ENCODE measurements around the gene PGS1. TPM values are rescaled to one million over a fixed set of nuclear protein-coding genes. Genes with fewer than 3 reads are reported as not detected.

PGS1 gene
- total RNA-seq, 1 donor from 2014 or later: 41.8 TPM

GRCh38 chr17:78449983-78450595 is 71.6 kb downstream of the PGS1 start:
- DNase-seq (ENCODE audit: low spot score in 2 of 2): no peak
- intact Hi-C loops (cut with DNase I): no loop called here
- Histone ChIP-seq H3K4me3 (no peak overlapping the region), H3K27ac (no peak overlapping the region), H3K36me3 (no peaks in the 10 kb centered on the region), H3K27me3 (no peaks in the 10 kb centered on the region), H3K9me3 (no peaks in the 10 kb centered on the region), H3K4me1 (no peaks in the 10 kb centered on the region)
- TF ChIP-seq, protein P1, sequence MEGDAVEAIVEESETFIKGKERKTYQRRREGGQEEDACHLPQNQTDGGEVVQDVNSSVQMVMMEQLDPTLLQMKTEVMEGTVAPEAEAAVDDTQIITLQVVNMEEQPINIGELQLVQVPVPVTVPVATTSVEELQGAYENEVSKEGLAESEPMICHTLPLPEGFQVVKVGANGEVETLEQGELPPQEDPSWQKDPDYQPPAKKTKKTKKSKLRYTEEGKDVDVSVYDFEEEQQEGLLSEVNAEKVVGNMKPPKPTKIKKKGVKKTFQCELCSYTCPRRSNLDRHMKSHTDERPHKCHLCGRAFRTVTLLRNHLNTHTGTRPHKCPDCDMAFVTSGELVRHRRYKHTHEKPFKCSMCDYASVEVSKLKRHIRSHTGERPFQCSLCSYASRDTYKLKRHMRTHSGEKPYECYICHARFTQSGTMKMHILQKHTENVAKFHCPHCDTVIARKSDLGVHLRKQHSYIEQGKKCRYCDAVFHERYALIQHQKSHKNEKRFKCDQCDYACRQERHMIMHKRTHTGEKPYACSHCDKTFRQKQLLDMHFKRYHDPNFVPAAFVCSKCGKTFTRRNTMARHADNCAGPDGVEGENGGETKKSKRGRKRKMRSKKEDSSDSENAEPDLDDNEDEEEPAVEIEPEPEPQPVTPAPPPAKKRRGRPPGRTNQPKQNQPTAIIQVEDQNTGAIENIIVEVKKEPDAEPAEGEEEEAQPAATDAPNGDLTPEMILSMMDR (IDR thresholded peaks at IDR 0.05): no peak

DNA sequence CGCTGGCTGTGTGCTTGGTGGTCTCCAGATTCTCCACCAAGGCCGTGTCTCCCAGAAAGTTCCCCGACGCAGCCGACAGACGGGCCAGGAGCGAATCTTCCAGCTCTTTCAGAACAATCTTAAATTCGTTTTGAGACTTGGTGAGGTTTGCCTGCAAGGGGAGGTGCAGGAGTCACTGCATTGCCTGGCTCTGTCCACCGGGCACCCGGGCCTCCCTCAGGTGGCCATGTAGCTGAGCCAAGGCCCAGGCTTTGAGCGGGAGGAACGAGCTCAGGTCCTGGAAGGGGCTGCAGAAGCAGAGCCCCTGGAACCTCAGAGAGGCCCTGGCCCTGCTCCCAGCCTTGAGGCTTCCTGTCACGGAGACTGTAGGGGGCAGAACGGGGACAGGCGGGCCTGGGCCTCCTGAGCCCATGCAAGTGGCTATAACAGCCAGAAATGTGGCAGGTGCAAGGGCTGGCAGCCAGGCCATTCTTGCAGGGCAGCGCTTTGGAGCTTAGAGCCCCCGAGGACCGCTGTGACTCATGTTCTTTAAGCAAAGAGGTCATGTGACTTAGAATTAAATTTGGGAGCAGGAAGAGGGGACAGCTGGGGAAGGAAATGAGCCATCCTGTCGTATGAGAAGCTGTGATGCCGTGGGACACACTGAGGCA is 72.4 kb downstream of the PGS1 start:
- Histone ChIP-seq H3K9me3 (no peaks in the 10 kb centered on the region), H3K27ac (no peak overlapping the region), H3K4me1 (no peaks in the 10 kb centered on the region), H3K36me3 (no peaks in the 10 kb centered on the region), H3K27me3 (no peaks in the 10 kb centered on the region), H3K4me3 (no peak overlapping the region)
- no peak for DNase-seq (ENCODE audit: low spot score in 2 of 2)
- intact Hi-C loops (cut with DNase I): no loop called here
- TF ChIP-seq, protein P1 (IDR thresholded peaks at IDR 0.05): no peak

DNA sequence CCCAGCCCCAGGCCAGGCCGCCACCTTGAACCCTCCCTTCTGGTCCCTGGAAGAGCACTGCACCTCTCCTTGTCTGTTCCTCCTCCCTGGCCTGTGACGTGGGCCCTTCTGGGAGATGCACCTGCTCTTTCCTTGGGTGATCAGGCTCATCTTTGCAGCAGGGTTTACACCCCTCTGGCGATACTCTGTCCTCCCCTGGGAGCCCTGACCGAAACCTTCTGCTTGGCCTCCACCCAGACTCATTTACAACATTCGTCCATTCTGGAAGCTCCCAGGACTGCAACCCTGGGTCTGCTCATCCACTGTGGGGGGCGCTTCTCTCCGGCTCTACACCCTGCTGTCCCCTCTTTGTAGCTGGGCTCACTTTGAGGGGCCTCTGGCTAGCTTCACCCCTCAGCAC is 73.3 kb downstream of the PGS1 start:
- Histone ChIP-seq H3K27me3 (no peaks in the 10 kb centered on the region), H3K4me3 (no peak overlapping the region), H3K4me1 (no peaks in the 10 kb centered on the region), H3K36me3 (no peaks in the 10 kb centered on the region), H3K9me3 (no peaks in the 10 kb centered on the region), H3K27ac (no peak overlapping the region)
- TF ChIP-seq, protein P1 (IDR thresholded peaks at IDR 0.05): no peak
- intact Hi-C loops (cut with DNase I): no loop called here
- no peak for DNase-seq (ENCODE audit: low spot score in 2 of 2)

GRCh38 chr17:78454346-78454745 is 75.9 kb downstream of the PGS1 start:
- intact Hi-C loops (cut with DNase I): no loop called here

DNA sequence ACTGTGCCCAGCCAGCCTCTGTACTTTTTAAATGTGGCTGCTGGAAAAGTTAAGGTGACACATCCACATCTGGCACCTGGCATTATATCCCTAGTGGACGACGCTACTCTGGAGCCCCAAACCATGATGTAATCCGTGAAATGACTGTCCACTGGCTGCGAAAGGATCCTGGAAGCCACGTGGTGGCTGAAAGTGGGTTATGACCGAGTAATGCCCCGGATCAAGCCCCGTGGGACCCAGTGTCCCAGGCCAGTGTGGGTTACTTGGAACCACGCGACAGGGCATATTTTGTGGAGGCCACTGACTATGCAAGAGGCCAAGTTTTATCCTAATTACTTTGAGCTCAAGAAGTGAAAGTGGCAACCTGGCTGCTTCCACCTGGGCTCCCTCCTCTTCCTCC is 79.6 kb downstream of the PGS1 start:
- no peak overlapping the region for H3K4me3 ChIP-seq
- H3K27ac ChIP-seq: no peak overlapping the region
- H3K9me3 ChIP-seq: no peaks in the 10 kb centered on the region
- intact Hi-C loops (cut with DNase I): no loop called here
- H3K36me3 ChIP-seq: no peaks in the 10 kb centered on the region
- no peaks in the 10 kb centered on the region for H3K27me3 ChIP-seq
- no peak for DNase-seq (ENCODE audit: low spot score in 2 of 2)
- no peaks in the 10 kb centered on the region for H3K4me1 ChIP-seq
- TF ChIP-seq, protein P1 (IDR thresholded peaks at IDR 0.05): no peak

More at GRCh38 chr17:78454346-78454745, 75.9 kb downstream of the PGS1 start:
- no peak for DNase-seq (ENCODE audit: low spot score in 2 of 2)
- TF ChIP-seq, protein P1 (IDR thresholded peaks at IDR 0.05): no peak
- H3K4me3 ChIP-seq: no peak overlapping the region
- H3K27ac ChIP-seq: no peak overlapping the region
- H3K36me3 ChIP-seq: no peaks in the 10 kb centered on the region
- H3K9me3 ChIP-seq: no peaks in the 10 kb centered on the region
- no peaks in the 10 kb centered on the region for H3K27me3 ChIP-seq
- H3K4me1 ChIP-seq: no peaks in the 10 kb centered on the region

Data from ascending aorta (tissue), 2 donors.